HUDEP-2 (cell line): ENCODE data around the gene RMDN2.

Experiments
- DNase-seq, 76 experiments: peaks; one replicate each; lab custom pipeline; 2025; ENCODE audit not compliant: unreplicated experiment in 76 of 76; lab: John Stamatoyannopoulos, UW

RMDN2 gene

DNA sequence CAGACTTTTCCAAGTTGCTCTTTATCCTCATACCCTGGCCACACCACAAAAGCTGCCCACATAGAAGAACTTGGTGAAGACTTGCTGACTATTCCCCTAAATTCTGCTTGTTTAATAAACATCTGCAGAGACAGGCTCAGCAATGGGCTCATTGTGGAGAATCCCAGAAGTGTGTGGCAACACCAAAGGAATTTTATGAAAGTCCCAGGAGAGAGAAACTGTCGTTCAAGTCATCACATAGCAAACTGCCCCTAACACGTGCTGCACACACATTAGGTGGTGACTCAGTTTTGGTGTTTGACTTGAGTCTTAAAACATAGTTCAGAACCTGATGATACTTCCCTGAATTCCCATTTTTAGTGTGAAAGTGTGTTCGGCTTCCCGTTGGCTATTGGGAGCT lies 112.2 kb downstream of the RMDN2 start:
- DNase-seq, result no peak

DNA sequence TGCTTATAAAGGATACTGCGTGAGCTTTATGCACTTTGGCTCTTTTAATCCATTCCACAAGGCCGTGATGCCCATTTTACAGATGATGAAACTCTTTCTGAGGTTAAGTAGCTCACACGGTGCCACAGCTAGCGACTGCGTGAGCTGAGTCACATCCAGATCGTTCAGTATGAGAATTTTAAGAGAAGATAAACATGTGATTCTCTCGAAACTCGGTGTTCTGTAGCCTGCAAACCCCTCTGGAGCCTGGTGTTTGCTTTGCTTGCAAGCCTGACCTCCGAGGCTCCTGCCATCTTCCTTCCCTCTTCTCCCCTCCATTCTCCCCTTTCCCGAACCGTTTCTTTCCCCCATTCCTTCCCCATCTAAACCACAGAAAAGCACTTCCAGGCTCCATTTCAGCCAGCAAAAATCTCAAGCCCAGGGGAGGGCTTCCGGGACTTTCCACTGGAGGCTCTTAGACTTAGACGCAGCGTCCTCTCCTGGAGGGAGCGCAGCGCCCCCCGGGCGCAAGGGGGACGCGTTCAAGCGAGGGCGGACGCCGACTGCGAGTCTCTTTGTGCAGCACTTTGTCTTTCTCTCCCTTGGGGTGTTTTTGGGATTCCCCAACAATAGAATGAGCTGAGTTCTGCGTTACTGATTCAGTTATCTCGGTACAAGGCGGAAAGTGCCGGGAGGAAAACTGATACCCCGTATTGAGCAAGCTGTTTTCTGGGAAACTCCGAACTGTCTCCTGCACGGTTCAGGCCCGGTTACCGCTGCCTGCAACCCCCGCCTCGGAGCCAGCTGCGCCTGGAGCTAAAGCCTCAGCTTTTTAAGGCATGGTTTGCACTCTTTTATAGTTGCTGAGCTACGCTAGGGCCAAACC lies 112.9 kb downstream of the RMDN2 start:
- no peak for DNase-seq

- no peak for DNase-seq
These were observed 113.6 kb downstream of the RMDN2 start for GRCh38 chr2:38038682-38039081.

GRCh38 chr2:38039121-38039910 lies 114.2 kb downstream of the RMDN2 start:
- DNase-seq, result no peak

GRCh38 chr2:38045811-38046210 lies 120.7 kb downstream of the RMDN2 start:
- DNase-seq, result no peak

- DNase-seq, result no peak
These were observed 131.1 kb downstream of the RMDN2 start for GRCh38 chr2:38056216-38056615.

GRCh38 chr2:38057651-38058410 lies 132.7 kb downstream of the RMDN2 start:
- DNase-seq, result no peak

DNA sequence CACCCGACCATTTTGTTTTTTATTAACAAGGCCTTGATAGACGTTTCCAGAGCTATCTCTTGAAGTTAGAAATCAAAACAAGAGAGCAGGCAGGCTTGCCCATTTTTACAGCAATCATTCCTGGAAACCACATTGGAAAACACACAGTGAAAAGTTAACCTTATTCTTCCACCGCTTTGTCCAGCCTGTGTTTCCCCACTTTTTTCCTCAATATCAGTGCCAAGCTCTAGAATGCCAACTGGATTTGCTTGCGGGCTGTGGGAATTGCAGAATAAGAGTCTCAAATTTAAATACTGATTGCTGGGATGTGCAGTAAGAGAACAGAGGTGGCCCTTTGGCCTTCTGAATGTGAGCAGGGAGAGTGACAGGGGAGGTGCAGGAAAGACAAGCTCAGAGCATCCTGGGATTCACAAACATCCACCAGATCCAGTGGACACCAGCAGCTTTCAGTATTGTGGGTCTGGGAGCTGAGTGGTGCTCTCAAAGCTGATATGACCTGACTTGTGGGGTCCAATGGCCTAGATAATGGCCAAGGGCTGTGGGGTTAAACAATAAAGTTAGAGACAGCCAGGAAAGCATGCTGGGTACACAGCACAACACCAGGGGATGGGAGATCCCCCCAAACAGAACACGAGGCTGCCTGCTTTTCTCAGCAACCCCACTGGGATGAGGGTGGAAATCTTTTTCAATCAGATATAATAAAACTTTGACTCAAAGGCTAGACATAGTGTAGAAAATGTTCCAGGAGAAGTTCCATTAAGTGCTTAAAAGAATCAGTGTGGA lies 135.3 kb downstream of the RMDN2 start:
- no peak for DNase-seq

- no peak for DNase-seq
These were observed 139.9 kb downstream of the RMDN2 start for GRCh38 chr2:38064801-38065501.

GRCh38 chr2:38065502-38066135 lies 140.5 kb downstream of the RMDN2 start:
- DNase-seq, result no peak

DNA sequence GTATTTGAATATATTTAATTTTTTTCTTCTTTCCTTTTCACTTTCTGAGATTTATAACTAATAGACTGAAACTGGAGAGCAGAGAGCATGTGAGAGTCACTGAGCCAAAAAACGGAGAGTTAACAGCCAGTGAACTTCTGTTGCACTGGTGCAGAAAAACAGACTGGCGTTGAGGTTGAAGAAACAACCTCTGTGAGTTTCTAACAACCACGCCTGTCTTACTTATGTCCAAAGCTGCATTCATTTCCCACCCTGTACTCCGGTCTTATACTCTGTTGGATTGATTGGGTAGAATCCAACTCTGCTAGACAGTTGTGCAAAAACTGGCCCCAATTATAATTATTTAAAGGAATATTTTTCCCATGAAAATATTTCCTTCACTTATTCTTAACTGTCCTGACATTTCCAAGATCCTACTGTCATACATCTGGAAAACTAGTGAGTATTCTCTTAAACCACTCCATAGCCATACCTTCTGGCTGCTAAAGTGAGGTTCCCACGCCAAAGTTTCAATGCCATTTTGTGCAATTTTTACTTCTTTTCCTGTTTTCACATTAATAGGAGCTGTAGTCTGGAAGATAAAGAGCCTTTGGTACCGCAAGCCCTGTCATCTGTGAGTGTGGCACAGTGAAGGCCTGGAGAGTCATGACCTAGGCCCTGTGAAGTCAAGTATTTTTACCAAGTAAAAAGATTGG lies 141.5 kb downstream of the RMDN2 start:
- no peak for DNase-seq
